Stimulated activated CD4-positive, alpha-beta T cell treated with anti-CD3 and anti-CD28 coated beads, Interleukin-4, amount 100 ng/mL, for 4 hours (primary cell): ENCODE measurements around the gene SH3D21.

Source experiments
- DNase-seq, 2 experiments: peaks; one replicate each; pipeline ENCODE4 v3.0.0-alpha.2; 2020

The SH3D21 gene

DNA sequence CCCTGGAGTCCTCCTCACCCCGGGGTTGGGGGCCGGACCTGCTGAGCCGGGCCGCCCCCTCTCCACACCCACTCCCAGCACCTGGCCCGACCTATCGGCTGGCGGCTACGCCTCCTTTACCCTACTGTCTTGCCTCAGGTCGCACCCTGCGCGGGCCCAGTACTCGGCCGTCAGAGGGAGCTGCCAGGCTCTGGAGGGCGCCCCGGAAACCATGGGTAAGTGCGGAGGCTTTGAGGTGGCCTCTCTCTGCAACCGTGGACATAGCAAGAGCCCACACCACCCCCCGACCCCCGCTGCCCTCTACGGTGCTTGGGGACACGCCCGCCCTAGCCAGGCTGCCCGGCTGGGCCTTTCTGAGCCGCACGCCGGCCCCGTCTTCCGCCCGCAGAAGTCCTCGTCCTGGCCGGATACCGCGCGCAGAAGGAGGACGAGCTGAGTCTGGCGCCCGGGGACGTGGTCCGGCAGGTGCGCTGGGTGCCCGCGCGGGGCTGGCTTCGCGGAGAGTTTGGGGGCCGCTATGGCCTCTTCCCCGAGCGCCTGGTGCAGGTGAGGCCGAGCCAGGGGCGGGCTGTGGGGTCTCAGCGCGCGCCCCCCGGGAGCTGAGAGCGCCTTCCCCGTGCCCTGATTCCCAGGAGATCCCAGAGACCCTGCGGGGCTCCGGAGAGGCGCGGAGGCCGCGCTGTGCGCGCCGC lies at the start of gene SH3D21:
TSS of gene SH3D21 (plus strand) at position 159 of the 692 bp plus-strand sequence. CDS start at position 212, 53 bp downstream.
- peak; percentile 44 to 48 for DNase-seq

- no peak for DNase-seq
Observed at GRCh38 chr1:36256558-36257374, 49.4 kb upstream of the SH3D21 start.

- DNase-seq = no peak
Observed at GRCh38 chr1:36257375-36257767, 48.8 kb upstream of the SH3D21 start.

GRCh38 chr1:36258960-36259344 lies 47.2 kb upstream of the SH3D21 start:
- no peak for DNase-seq

GRCh38 chr1:36268981-36269380 lies 37.2 kb upstream of the SH3D21 start:
- no peak for DNase-seq

GRCh38 chr1:36269408-36269838 lies 36.7 kb upstream of the SH3D21 start:
- no peak for DNase-seq

- no peak for DNase-seq
Observed at GRCh38 chr1:36273024-36273423, 33.1 kb upstream of the SH3D21 start.

DNA sequence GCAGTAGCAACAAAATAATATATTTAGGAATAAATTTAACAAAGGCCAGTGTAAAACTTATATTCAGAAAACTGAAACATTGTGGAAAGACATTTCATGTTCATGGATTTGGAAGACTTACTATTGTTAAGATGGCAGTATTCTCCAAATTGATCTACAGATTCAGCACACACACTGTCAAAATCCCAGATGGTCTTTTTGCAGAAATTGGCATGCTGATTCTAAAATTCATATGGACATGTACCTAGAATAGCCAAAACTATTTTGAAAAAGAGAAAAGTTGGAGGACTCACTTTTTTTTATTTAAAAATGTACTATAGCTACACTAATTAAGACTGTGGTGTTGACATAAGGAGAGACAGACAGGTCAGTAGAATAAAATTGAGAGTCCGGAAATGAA lies 32.0 kb upstream of the SH3D21 start:
- DNase-seq = no peak

GRCh38 chr1:36276688-36277087 lies 29.5 kb upstream of the SH3D21 start:
- DNase-seq = no peak

DNA sequence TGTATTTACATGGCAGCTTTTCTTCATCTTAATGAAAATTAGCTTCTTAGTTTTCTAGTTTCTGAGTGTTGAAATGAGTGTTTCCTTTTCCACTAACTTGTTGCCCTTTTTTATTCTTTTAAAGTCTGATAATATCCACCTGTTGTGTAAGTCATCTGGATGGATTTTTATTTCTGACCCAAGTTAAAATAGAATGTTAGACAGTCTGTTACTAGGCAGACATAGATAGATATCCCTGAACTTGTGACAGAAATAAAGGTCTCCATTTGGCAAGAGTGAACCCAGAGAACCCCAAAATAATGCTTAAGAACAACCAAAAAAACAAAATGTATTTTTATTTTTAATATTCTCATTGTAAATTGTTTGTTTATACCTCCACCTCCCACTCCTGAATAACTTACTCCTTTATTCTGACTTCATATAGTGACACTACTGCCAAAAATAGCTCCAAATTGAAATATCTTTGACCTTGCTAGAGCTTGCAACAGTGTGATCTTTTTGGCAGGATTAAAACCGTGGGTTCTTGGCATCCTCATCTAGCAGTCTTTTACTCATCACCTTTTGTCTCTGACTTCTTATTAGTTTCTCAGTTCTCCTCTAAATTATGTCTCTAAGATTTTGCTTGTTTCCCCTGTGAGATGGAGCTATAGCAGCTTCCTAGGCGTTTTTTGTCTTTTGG lies 26.9 kb upstream of the SH3D21 start:
- no peak for DNase-seq

DNA sequence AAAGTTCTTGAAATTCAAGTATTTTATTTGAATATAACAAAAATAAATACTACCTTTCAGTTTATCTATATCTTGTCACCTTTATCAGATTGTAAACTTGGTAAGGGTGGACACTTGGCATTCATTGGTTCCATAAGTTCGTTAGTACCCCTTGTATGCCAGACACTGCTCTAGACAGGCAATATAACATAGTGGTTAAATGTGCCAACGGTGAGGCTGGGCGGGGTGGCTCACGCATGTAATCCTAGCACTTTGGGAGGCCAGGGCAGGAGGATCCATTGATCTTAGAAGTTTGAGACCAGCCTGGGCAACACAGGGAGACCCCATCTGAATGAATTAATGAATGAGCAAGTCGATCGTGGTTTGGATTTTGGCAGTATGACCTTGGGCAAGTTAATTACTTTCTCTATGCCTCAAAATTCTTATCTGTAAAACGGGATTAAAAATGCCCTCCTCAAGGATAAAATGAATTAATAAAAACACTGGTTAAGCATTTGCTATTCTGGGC lies 26.3 kb upstream of the SH3D21 start:
- DNase-seq = no peak

DNA sequence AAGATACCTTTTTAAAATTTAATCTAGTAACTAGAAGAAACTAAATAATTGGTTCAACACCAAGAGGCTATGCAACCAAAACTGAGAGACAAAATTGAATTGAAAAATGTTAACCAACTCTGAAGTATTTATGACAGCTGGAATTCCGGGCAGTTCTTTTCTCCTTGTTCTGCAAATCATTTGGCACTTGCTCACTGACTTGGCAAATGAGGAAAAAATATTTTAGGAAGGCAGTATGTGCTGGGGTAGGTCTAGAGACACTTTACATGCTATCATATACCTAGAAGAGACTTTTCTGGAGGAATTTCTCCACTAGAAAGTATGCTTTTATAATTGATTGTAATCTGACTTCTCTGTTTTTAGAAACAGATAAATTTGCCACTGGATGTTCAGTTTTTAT lies 22.1 kb upstream of the SH3D21 start:
- DNase-seq = no peak

DNA sequence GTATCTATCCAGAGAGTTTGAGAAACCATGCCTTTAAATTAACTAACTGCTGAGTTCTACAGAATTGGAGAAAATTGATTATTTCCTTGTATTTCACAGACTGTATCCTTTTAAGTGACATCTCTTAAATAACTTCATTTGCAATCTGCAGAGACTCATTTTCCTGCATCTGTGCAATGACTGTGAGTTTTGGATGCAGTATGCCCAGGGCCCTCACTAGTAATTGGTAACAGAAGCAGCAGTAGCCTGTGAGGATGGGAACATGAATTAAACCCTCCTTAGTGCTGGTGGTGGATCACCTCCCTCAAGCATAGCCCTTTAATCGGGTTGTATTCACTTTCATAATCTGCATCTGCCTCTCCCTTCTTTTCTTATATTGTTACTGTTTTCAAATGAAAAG lies 21.7 kb upstream of the SH3D21 start:
- DNase-seq = no peak

GRCh38 chr1:36285443-36286101 lies 20.6 kb upstream of the SH3D21 start:
- peak; percentile 30 to 54 for DNase-seq

DNA sequence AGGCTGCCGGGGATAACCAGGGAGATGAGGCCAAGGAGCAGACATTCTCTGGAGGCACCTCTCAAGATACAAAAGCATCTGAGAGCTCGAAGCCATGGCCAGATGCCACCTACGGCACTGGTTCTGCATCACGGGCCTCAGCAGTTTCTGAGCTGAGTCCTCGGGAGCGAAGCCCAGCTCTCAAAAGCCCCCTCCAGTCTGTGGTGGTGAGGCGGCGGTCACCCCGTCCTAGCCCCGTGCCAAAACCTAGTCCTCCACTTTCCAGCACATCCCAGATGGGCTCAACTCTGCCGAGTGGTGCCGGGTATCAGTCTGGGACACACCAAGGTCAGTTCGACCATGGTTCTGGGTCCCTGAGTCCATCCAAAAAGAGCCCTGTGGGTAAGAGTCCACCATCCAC lies 19.4 kb upstream of the SH3D21 start:
- no peak for DNase-seq

GRCh38 chr1:36287595-36287994 lies 18.6 kb upstream of the SH3D21 start:
- DNase-seq = no peak

DNA sequence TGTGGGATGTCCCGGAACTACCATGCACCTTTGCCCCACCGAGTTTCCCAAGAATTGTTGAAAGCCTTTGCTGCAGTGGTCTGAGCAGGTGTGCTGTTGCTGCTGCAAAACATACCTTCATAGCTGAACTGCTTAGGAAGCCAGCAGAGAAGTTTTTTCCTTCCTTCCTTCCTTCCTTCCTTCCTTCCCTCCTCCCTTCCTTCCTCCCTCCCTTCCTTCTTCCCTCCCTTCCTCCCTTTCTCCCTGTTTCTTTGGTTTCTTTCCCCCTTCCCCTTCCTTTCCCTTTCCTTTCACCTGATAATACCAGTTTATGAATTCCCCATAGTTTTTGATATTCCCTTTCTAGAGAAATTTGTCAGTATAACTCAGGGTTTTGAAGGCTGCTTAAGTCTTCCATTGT lies 10.8 kb upstream of the SH3D21 start:
- DNase-seq = no peak

- no peak for DNase-seq
Observed at GRCh38 chr1:36297062-36297461, 9.1 kb upstream of the SH3D21 start.

DNA sequence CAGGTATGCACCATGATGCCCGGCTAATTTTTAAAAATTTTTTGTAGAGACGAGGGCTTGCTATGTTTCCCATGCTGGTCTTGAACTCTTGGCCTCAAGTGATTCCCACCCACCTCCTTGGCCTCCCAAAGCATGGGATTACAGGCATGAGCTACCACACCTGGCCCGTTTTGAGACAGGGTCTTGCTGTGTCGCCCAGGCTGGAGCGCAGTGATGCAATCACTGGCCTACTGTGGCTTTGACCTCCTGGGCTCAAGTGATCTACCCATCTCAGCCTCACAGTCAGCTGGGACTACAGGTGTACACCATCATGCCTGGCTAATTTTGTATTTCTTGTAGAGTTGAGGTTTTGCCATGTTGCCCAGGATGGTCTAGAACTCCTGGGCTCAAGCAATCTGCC lies 7.5 kb upstream of the SH3D21 start:
- no peak for DNase-seq

GRCh38 chr1:36300526-36300925 lies 5.6 kb upstream of the SH3D21 start:
- DNase-seq = no peak

- no peak for DNase-seq
Observed at GRCh38 chr1:36301220-36301619, 4.9 kb upstream of the SH3D21 start.

- no peak for DNase-seq
Observed at GRCh38 chr1:36303244-36303643, 2.9 kb upstream of the SH3D21 start.
